Liver (tissue), 10 donors: ENCODE data around the gene PON1. TPM values are rescaled to one million over a fixed set of nuclear protein-coding genes. Genes with fewer than 3 reads are reported as not detected.

ENCODE experiments used
- DNase-seq: peaks from one replicate; pipeline ENCODE4 v3.0.0-alpha.2; 2017; ENCODE audit warnings: low spot score
- H3K27ac ChIP-seq, 2 donors: one replicate each; pipeline ENCODE4 v1.7.0; 2013; ENCODE audit warnings: inconsistent platforms in 2 of 2, low read length in 2 of 2, control low read depth in 1 of 2, low read depth in 1 of 2, mild to moderate bottlenecking in 1 of 2
- H3K27me3 ChIP-seq, 4 donors: one replicate each; pipeline versions ENCODE4 v1.6.1 to v1.7.0; 2013; ENCODE audit warnings: low read length in 3 of 4, inconsistent platforms in 1 of 4, mild to moderate bottlenecking in 1 of 4, moderate library complexity in 1 of 4; ENCODE audit not compliant: control insufficient read depth in 4 of 4, insufficient read depth in 4 of 4
- H3K36me3 ChIP-seq, 4 donors: one replicate each; pipeline versions ENCODE4 v1.6.1 to v1.7.0; 2013; ENCODE audit warnings: low read length in 3 of 4, mild to moderate bottlenecking in 3 of 4, low read depth in 1 of 4, moderate library complexity in 1 of 4; ENCODE audit not compliant: control insufficient read depth in 4 of 4, insufficient read depth in 3 of 4
- H3K4me1 ChIP-seq, 4 donors: one replicate each; pipeline versions ENCODE4 v1.6.1 to v1.7.0; 2013; ENCODE audit warnings: low read length in 3 of 4, mild to moderate bottlenecking in 3 of 4, moderate library complexity in 1 of 4; ENCODE audit not compliant: control insufficient read depth in 4 of 4, insufficient read depth in 4 of 4
- H3K4me3 ChIP-seq, 3 donors: one replicate each; pipeline versions ENCODE4 v1.6.1 to v1.7.0; 2013; ENCODE audit warnings: low read length in 3 of 3, control low read depth in 1 of 3, low read depth in 1 of 3, mild to moderate bottlenecking in 1 of 3
- H3K9ac ChIP-seq, 2 donors: one replicate each; pipeline ENCODE4 v1.7.0; 2013; ENCODE audit warnings: low read length in 2 of 2, mild to moderate bottlenecking in 2 of 2, moderate library complexity in 2 of 2, control low read depth in 1 of 2, low read depth in 1 of 2
- H3K9me3 ChIP-seq, 4 donors: one replicate each; pipeline versions ENCODE4 v1.6.1 to v1.7.0; 2013; ENCODE audit warnings: low read length in 3 of 4; ENCODE audit not compliant: control insufficient read depth in 4 of 4
- ATF3 ChIP-seq: IDR thresholded peaks from 2 replicates; pipeline ENCODE4 v1.6.1; 2016; ENCODE audit warnings: antibody characterized with exemption
- EGR1 ChIP-seq, 2 donors: IDR thresholded peaks; 2 replicates each; pipeline ENCODE4 v1.6.1; 2016 to 2018; ENCODE audit warnings: antibody characterized with exemption in 2 of 2, low read depth in 2 of 2
- FOXA1 ChIP-seq: IDR thresholded peaks from 2 replicates; pipeline ENCODE4 v1.6.1; 2016; ENCODE audit warnings: antibody characterized with exemption
- FOXA2 ChIP-seq: IDR thresholded peaks from 2 replicates; pipeline ENCODE4 v1.6.1; 2016; ENCODE audit warnings: antibody characterized with exemption
- GABPA ChIP-seq, 2 donors: IDR thresholded peaks in 1 of 2; conservative IDR thresholded peaks in 1 of 2; 2 replicates each; pipeline ENCODE4 v1.6.1; 2016; ENCODE audit warnings: antibody characterized with exemption in 2 of 2, mild to moderate bottlenecking in 1 of 2, moderate library complexity in 1 of 2
- HNF4A ChIP-seq, 2 donors: conservative IDR thresholded peaks; 2 replicates each; pipeline ENCODE4 v1.6.1; 2016; ENCODE audit warnings: antibody characterized with exemption in 2 of 2, mild to moderate bottlenecking in 2 of 2
- HNF4G ChIP-seq: IDR thresholded peaks from 2 replicates; pipeline ENCODE4 v1.6.1; 2016; ENCODE audit warnings: antibody characterized with exemption
- JUND ChIP-seq, 2 donors: IDR thresholded peaks; 2 replicates each; pipeline ENCODE4 v1.6.1; 2016; ENCODE audit warnings: antibody characterized with exemption in 2 of 2
- NR2F2 ChIP-seq: IDR thresholded peaks from 2 replicates; pipeline ENCODE4 v1.6.1; 2016; ENCODE audit warnings: antibody characterized with exemption
- RAD21 ChIP-seq, 2 donors: IDR thresholded peaks; 2 replicates each; pipeline ENCODE4 v1.6.1; 2016; ENCODE audit warnings: antibody characterized with exemption in 2 of 2, mild to moderate bottlenecking in 2 of 2
- REST ChIP-seq: IDR thresholded peaks from 2 replicates; pipeline ENCODE4 v1.6.1; 2016; ENCODE audit warnings: antibody characterized with exemption, mild to moderate bottlenecking
- RXRA ChIP-seq, 2 donors: IDR thresholded peaks; 2 replicates each; pipeline ENCODE4 v1.6.1; 2017 to 2018; ENCODE audit warnings: antibody characterized with exemption in 2 of 2, mild to moderate bottlenecking in 1 of 2
- SP1 ChIP-seq: IDR thresholded peaks from 2 replicates; pipeline ENCODE4 v1.6.1; 2018; ENCODE audit warnings: antibody characterized with exemption, mild to moderate bottlenecking
- TAF1 ChIP-seq: conservative IDR thresholded peaks from 2 replicates; pipeline ENCODE4 v1.6.1; 2016; ENCODE audit warnings: antibody characterized with exemption, mild to moderate bottlenecking
- YY1 ChIP-seq: IDR thresholded peaks from 2 replicates; pipeline ENCODE4 v1.6.1; 2016; ENCODE audit warnings: antibody characterized with exemption, mild to moderate bottlenecking
- WGBS: extraction: QIAGEN DNeasy Blood & Tissue Kit; methylation state at CpG from one replicate; pipeline ENCODE4 v1.1.7; 2013; 5-methylcytosine and 5-hydroxymethylcytosine counted together
- polyA plus RNA-seq, 2 donors: library from polyadenylated mRNA; stranded (reverse) in 1 of 2; unstranded in 1 of 2; fragments of 200-250 nt in 1 of 2; fragments of >200 nt in 1 of 2; fragmentation: Nextera tagmentation in 1 of 2; extraction: Ambion mirVana in 1 of 2; gene quantifications; one replicate each; pipeline versions ENCODE4 v1.2.1 to v1.2.3, GENCODE V29; 2013 to 2015
- small RNA-seq: library from RNA; depleted of rRNA; stranded (forward); fragments of <200 nt; gene quantifications from one replicate; pipeline ENCODE3, GENCODE V24; 2014
- total RNA-seq, 2 donors: library from RNA; depleted of rRNA; stranded (reverse); fragments of >200 nt; gene quantifications; one replicate each; pipeline ENCODE4 v1.2.3, GENCODE V29; 2014
- TF ChIP-seq, protein P1 (sequence below): fragments of 150-350 bp; IDR thresholded peaks from 2 replicates; pipeline ENCODE4 v1.5.1; 2017; ENCODE audit warnings: improper control_type of control experiment, low read depth, low read length; ENCODE audit not compliant: missing input control
- TF ChIP-seq, protein P2 (sequence below): IDR thresholded peaks from 2 replicates; pipeline ENCODE4 v1.6.1; 2016; ENCODE audit warnings: antibody characterized with exemption
- donor health status: healthy.
- donor health status: healthy.
- donor health status: healthy.
- donor health status: healthy.
- donor health status: healthy.

PON1 gene
- total and polyA plus RNA-seq, 4 donors: 54.8 to 1,101 (median 207) TPM

DNA sequence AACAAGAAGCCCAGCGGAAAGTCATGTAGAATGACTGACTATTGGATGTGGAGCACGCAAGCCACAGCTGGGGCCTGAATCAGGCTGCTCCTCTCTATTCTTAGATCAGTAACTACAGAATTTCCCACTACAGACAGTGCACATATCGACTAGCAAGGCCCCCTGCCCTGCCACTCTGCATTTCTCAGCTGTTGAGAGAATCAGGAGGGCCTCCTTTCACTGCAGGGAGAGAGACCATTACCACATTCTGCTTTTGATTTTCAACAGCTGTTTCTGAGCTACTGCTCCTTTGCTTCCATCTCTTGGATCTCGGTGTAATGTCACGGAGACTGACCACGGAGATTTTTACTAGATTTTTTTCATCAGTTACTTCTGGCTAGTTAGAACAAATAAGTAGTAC, 73.8 kb downstream of the PON1 start:
- TF ChIP-seq ATF3 (no peak), RAD21 (IDR thresholded peaks at IDR 0.05) (no peak), FOXA2 (no peak), NR2F2 (no peak), HNF4A (conservative IDR thresholded peaks at IDR 0.05) (no peak), TAF1 (no peak), YY1 (no peak), RXRA (IDR thresholded peaks at IDR 0.05) (no peak), SP1 (no peak), JUND (IDR thresholded peaks at IDR 0.05) (no peak), REST (no peak), HNF4G (no peak), EGR1 (IDR thresholded peaks at IDR 0.05; ENCODE audit: low read depth in 2 of 2) (no peak), FOXA1 (no peak), GABPA (IDR thresholded peaks at IDR 0.05 in 1 of 2, conservative IDR thresholded peaks at IDR 0.05 in 1 of 2) (no peak)
- TF ChIP-seq, protein P1, sequence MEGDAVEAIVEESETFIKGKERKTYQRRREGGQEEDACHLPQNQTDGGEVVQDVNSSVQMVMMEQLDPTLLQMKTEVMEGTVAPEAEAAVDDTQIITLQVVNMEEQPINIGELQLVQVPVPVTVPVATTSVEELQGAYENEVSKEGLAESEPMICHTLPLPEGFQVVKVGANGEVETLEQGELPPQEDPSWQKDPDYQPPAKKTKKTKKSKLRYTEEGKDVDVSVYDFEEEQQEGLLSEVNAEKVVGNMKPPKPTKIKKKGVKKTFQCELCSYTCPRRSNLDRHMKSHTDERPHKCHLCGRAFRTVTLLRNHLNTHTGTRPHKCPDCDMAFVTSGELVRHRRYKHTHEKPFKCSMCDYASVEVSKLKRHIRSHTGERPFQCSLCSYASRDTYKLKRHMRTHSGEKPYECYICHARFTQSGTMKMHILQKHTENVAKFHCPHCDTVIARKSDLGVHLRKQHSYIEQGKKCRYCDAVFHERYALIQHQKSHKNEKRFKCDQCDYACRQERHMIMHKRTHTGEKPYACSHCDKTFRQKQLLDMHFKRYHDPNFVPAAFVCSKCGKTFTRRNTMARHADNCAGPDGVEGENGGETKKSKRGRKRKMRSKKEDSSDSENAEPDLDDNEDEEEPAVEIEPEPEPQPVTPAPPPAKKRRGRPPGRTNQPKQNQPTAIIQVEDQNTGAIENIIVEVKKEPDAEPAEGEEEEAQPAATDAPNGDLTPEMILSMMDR: no peak
- TF ChIP-seq, protein P2, sequence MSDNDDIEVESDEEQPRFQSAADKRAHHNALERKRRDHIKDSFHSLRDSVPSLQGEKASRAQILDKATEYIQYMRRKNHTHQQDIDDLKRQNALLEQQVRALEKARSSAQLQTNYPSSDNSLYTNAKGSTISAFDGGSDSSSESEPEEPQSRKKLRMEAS: no peak
- no peak overlapping the region for H3K27ac ChIP-seq
- H3K4me3 ChIP-seq: no peak overlapping the region
- H3K4me1 ChIP-seq: peaks cover 0 to 7% (median 2%) of the 10 kb centered on the region in 4 donors
- no peak for DNase-seq
- WGBS: 92% methylated on average over 6 of the region's 6 CpGs
- no peaks in the 10 kb centered on the region for H3K36me3 ChIP-seq
- no peak overlapping the region for H3K9ac ChIP-seq
- no peaks in the 10 kb centered on the region for H3K27me3 ChIP-seq
- no peaks in the 10 kb centered on the region for H3K9me3 ChIP-seq

Small RNA genes within 50 kb of the gene (small RNA-seq; reads per million reads assigned to genes)
- gene AC004022.2: not detected

Other genes with a start within 250 kb of the PON1 start
- 100 to 1,000 TPM in 1 of 2 donors, 10 to 100 TPM in 1; 60.0 to 256 TPM for gene PON3, start 71.8 kb upstream of the PON1 start, total RNA-seq
- gene PON3, start 71.8 kb upstream of the PON1 start, polyA plus RNA-seq: 100 to 1,000 TPM; 237 to 476 TPM
- gene PON2, start 110.5 kb upstream of the PON1 start, total RNA-seq: 100 to 1,000 TPM; 145 to 193 TPM
- 100 to 1,000 TPM in 1 of 2 donors, 10 to 100 TPM in 1; 99.1 to 276 TPM for gene PON2, start 110.5 kb upstream of the PON1 start, polyA plus RNA-seq
- gene ASB4, start 161.4 kb upstream of the PON1 start, total RNA-seq: under 1 TPM; 0.09 to 0.50 TPM
- 1 to 10 TPM in 1 of 2 donors, under 1 TPM in 1; 0.27 to 1.1 TPM for gene ASB4, start 161.4 kb upstream of the PON1 start, polyA plus RNA-seq